PFSK-1 (cell line): ENCODE measurements around the gene PPP1R8.

Source experiments
- FOXP2 ChIP-seq: optimal IDR thresholded peaks from 2 replicates; pipeline ENCODE3; 2011; ENCODE audit warnings: borderline replicate concordance, control low read depth, inconsistent platforms; ENCODE audit not compliant: insufficient read depth; ENCODE audit errors: extremely low read length, extremely low read depth
- POLR2AphosphoS5 ChIP-seq: IDR thresholded peaks from 2 replicates; pipeline ENCODE4 v1.6.1; 2012; ENCODE audit warnings: low read depth, mild to moderate bottlenecking, control low read depth, low read length, moderate library complexity
- SIN3A ChIP-seq: IDR thresholded peaks from 2 replicates; pipeline ENCODE4 v1.6.1; 2012; ENCODE audit warnings: mild to moderate bottlenecking, low read length, moderate library complexity, borderline replicate concordance; ENCODE audit not compliant: insufficient read depth
- TAF1 ChIP-seq: IDR thresholded peaks from 2 replicates; pipeline ENCODE4 v1.6.1; 2012; ENCODE audit warnings: low read length, control low read depth, borderline replicate concordance; ENCODE audit not compliant: insufficient read depth
- TF ChIP-seq, protein P1 (sequence below), 2 experiments: IDR thresholded peaks; 2 replicates each; pipeline versions ENCODE4 v1.6.1 to v1.8.0; 2011 to 2012; ENCODE audit warnings: low read depth in 2 of 2, low read length in 2 of 2, control low read depth in 1 of 2, inconsistent platforms in 1 of 2, mild to moderate bottlenecking in 1 of 2, moderate library complexity in 1 of 2; ENCODE audit not compliant: insufficient read depth in 1 of 2

The PPP1R8 gene

GRCh38 chr1:27862004-27862403 is 31.4 kb downstream of the PPP1R8 start:
- TF ChIP-seq, protein P1, sequence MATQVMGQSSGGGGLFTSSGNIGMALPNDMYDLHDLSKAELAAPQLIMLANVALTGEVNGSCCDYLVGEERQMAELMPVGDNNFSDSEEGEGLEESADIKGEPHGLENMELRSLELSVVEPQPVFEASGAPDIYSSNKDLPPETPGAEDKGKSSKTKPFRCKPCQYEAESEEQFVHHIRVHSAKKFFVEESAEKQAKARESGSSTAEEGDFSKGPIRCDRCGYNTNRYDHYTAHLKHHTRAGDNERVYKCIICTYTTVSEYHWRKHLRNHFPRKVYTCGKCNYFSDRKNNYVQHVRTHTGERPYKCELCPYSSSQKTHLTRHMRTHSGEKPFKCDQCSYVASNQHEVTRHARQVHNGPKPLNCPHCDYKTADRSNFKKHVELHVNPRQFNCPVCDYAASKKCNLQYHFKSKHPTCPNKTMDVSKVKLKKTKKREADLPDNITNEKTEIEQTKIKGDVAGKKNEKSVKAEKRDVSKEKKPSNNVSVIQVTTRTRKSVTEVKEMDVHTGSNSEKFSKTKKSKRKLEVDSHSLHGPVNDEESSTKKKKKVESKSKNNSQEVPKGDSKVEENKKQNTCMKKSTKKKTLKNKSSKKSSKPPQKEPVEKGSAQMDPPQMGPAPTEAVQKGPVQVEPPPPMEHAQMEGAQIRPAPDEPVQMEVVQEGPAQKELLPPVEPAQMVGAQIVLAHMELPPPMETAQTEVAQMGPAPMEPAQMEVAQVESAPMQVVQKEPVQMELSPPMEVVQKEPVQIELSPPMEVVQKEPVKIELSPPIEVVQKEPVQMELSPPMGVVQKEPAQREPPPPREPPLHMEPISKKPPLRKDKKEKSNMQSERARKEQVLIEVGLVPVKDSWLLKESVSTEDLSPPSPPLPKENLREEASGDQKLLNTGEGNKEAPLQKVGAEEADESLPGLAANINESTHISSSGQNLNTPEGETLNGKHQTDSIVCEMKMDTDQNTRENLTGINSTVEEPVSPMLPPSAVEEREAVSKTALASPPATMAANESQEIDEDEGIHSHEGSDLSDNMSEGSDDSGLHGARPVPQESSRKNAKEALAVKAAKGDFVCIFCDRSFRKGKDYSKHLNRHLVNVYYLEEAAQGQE (IDR thresholded peaks at IDR 0.05; ENCODE audit: insufficient read depth in 1 of 2, low read depth in 2 of 2, low read length in 2 of 2) = no peak
- TF ChIP-seq SIN3A = no peak
- TF ChIP-seq POLR2AphosphoS5 = no peak
- TF ChIP-seq TAF1 = no peak

- TF ChIP-seq SIN3A (no peak), TAF1 (no peak), POLR2AphosphoS5 (no peak), FOXP2 (no peak)
- TF ChIP-seq, protein P1 (IDR thresholded peaks at IDR 0.05; ENCODE audit: insufficient read depth in 1 of 2, low read depth in 2 of 2, low read length in 2 of 2) = no peak
Measured at GRCh38 chr1:27862671-27863537, 32.3 kb downstream of the PPP1R8 start.

GRCh38 chr1:27863538-27863915 is 32.9 kb downstream of the PPP1R8 start:
- TF ChIP-seq FOXP2 (no peak), SIN3A (no peak), POLR2AphosphoS5 (no peak), TAF1 (no peak)
- TF ChIP-seq, protein P1 (IDR thresholded peaks at IDR 0.05; ENCODE audit: insufficient read depth in 1 of 2, low read depth in 2 of 2, low read length in 2 of 2) = no peak

GRCh38 chr1:27864264-27864895 is 33.8 kb downstream of the PPP1R8 start:
- no peak for TF ChIP-seq POLR2AphosphoS5
- TF ChIP-seq SIN3A = no peak
- TF ChIP-seq FOXP2 = no peak
- TF ChIP-seq, protein P1 (IDR thresholded peaks at IDR 0.05; ENCODE audit: insufficient read depth in 1 of 2, low read depth in 2 of 2, low read length in 2 of 2) = no peak
- TF ChIP-seq TAF1 = no peak
